ENCODE data around the gene AK1.
"Not testable (repeated sequence)": the region's sequence is repeated elsewhere in the genome, so short reads cannot be mapped to it uniquely, and the experiment has no call there.

Gene AK1

DNA sequence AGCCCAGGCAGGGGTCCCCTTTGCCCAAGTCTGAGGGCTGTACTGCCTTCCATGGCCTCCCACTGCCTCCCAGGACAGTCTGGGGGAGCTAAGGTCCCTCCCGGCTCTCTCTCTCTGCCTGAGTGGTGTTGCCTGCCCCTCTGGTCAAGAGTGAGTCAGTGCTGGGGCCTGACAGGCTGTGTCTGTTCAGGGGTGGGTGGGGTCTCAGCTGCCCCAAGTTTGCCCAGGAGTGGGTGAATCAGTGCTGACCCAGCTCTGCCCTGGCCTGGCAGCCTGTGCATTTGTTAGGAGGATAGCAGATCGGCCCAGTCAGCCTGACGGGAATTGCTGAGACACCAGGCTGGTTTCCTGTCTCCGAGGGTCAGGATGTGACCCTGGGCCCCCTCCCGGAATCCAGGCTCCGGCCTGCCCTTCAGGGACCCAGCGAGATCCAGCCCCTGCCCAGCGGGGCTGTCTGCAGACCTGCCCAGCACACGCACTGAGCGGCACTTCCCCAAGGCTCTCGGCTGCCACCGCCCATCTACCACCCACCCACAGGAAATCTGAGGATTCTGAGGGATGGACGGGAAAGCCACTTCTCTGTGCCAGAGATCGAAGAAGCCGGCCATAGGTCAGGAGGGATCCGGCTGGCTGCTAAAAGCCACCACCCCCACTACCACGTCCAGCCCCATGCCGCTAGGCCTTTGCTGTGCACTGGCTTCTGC lies 38.9 kb downstream of the AK1 start:
- TF ChIP-seq, protein P1, sequence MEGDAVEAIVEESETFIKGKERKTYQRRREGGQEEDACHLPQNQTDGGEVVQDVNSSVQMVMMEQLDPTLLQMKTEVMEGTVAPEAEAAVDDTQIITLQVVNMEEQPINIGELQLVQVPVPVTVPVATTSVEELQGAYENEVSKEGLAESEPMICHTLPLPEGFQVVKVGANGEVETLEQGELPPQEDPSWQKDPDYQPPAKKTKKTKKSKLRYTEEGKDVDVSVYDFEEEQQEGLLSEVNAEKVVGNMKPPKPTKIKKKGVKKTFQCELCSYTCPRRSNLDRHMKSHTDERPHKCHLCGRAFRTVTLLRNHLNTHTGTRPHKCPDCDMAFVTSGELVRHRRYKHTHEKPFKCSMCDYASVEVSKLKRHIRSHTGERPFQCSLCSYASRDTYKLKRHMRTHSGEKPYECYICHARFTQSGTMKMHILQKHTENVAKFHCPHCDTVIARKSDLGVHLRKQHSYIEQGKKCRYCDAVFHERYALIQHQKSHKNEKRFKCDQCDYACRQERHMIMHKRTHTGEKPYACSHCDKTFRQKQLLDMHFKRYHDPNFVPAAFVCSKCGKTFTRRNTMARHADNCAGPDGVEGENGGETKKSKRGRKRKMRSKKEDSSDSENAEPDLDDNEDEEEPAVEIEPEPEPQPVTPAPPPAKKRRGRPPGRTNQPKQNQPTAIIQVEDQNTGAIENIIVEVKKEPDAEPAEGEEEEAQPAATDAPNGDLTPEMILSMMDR (conservative IDR thresholded peaks at IDR 0.05; ENCODE audit: low read depth, low read length), result no peak
- DNase-seq (ENCODE audit: low read depth), result peak; percentile 85
- no peak overlapping the region for H3K4me3 ChIP-seq (ENCODE audit: low read depth, low read length)

- no peak overlapping the region for H3K4me3 ChIP-seq (ENCODE audit: low read depth, low read length)
- TF ChIP-seq, protein P1 (conservative IDR thresholded peaks at IDR 0.05; ENCODE audit: low read depth, low read length), result no peak
- peak; percentile 39 for DNase-seq (ENCODE audit: low read depth)
Measured at GRCh38 chr9:127837346-127837745, 40.1 kb downstream of the AK1 start.

GRCh38 chr9:127836561-127836960 lies 40.9 kb downstream of the AK1 start:
- not testable (repeated sequence) for DNase-seq (ENCODE audit: low read depth); H3K4me3 ChIP-seq (ENCODE audit: low read depth, low read length)

DNA sequence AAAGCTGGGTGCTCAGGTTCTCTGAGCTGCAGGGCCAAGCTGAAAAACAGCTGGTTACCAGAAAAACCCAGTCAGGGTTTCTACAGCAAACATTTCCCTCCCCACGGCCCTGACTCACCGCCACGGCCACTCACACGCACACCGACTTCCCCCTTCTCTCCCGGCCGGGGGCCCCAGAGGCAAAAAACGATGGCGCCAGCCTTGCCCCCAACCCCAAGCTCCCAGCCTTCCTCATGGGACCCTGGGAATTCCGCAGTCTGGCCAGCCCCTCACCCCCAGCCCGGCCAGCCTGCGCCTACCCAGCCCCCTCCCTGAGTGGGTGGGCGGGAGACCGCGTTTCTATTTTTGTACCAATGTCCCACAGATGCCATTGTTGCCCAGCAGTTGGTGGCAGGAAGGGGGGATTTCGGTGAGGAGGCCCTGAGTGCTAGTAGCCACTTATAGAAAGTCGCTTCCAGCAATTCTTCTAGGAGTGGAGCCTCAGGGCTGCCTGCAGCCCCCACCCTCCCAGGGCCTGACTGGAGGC lies 41.4 kb downstream of the AK1 start:
- TF ChIP-seq, protein P1 (conservative IDR thresholded peaks at IDR 0.05; ENCODE audit: low read depth, low read length), result no peak
- no peak overlapping the region for H3K4me3 ChIP-seq (ENCODE audit: low read depth, low read length)
- DNase-seq (ENCODE audit: low read depth), result peak; percentile 75

DNA sequence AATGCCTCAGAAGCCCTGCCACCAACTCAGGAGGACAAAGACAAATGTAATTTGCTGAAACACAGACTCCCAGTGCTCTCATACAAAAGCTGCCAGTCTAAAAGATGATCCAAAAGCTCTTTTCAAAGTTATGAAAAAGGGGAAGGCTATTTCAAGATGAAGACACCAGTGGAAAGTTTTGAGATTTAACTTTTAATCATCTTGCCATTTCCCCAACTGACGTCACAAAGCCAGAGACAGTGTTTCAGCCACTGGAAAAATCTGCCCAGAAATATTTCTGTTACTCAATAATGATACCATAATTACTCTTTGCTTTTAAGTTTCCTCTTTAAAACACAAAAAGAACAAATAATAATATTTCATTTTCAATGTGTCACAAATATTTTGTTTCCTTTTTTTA lies 43.9 kb downstream of the AK1 start:
- no peak overlapping the region for H3K4me3 ChIP-seq (ENCODE audit: low read depth, low read length)
- TF ChIP-seq, protein P1 (conservative IDR thresholded peaks at IDR 0.05; ENCODE audit: low read depth, low read length), result no peak
- no peak for DNase-seq (ENCODE audit: low read depth)

DNA sequence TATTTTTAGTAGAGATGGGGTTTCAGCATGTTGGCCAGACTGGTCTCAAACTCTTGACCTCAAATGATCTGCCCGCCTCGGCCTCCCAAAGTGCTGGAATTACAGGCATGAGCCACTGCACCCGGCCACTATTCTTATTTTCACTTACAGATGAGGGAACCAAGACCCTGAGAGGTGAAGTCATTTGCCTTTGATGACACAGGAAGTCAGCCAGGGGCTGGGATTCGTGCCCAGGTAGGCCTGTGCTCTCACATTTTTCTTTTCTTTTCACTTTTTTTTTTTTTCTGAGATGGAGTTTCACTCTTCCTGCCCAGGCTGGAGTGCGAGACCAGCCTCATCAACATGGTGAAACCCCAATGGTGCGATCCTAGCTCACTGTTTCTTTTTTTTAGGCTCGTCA lies 45.2 kb downstream of the AK1 start:
- TF ChIP-seq, protein P1 (conservative IDR thresholded peaks at IDR 0.05; ENCODE audit: low read depth, low read length), result no peak
- H3K4me3 ChIP-seq (ENCODE audit: low read depth, low read length), result no peak overlapping the region
- DNase-seq (ENCODE audit: low read depth), result no peak

DNA sequence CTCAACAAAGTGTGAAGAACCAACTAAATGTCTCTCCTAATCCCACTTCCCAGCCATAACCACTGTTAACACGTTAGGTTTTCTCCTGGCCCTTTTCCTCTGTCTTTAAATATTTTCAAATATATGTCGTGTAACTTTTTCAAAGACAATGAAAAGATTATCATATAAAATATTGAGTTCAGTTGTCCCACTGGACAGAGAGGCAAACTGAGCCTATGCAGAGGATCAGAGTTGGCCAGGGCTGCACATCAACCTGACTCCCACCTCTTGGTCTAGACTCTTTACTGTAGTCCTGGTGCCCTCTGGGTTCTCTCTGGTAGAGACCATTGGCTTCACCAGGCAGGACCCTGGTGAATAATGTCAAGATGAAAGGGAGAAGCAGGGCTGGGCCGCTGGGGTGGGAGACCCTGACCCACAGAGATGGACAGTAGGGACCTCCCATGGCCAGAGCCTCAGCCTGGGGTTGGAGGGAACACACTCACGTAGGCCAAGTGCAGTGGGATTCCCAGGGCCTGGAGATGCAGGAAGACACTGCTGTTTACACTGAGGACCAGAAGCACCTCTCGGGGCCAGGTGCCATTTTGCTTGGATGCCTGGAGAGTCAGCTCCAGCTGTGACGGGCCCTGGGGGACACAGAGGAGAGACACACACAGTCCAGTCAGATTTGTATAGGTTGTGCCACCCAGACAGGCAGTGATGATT lies 48.1 kb downstream of the AK1 start:
- no peak overlapping the region for H3K4me3 ChIP-seq (ENCODE audit: low read depth, low read length)
- TF ChIP-seq, protein P1 (conservative IDR thresholded peaks at IDR 0.05; ENCODE audit: low read depth, low read length), result no peak
- no peak for DNase-seq (ENCODE audit: low read depth)
